ENCODE results near the gene CPNE5. TPM values are rescaled to one million over a fixed set of nuclear protein-coding genes. Genes with fewer than 3 reads are reported as not detected.

The CPNE5 gene
- total RNA-seq, 1 donor from 2014 or later, result 2.9 TPM

GRCh38 chr6:36863670-36864540 lies 24.7 kb upstream of the CPNE5 start:
- TF ChIP-seq CTCF (IDR thresholded peaks at IDR 0.05; ENCODE audit: partially characterized antibody, unreplicated experiment), result no peak
- Mint-ChIP-seq H3K36me3 (ENCODE audit: unreplicated experiment) (no peaks in the 10 kb centered on the region), H3K27me3 (ENCODE audit: unreplicated experiment) (peaks cover 6% of the 10 kb centered on the region), H3K27ac (ENCODE audit: unreplicated experiment) (peak overlapping the region; percentile 5), H3K4me1 (ENCODE audit: low read depth, unreplicated experiment) (peaks cover 5% of the 10 kb centered on the region), H3K4me3 (ENCODE audit: unreplicated experiment) (no peak overlapping the region), H3K9me3 (ENCODE audit: unreplicated experiment) (peaks cover 4% of the 10 kb centered on the region)
- no peak for DNase-seq

DNA sequence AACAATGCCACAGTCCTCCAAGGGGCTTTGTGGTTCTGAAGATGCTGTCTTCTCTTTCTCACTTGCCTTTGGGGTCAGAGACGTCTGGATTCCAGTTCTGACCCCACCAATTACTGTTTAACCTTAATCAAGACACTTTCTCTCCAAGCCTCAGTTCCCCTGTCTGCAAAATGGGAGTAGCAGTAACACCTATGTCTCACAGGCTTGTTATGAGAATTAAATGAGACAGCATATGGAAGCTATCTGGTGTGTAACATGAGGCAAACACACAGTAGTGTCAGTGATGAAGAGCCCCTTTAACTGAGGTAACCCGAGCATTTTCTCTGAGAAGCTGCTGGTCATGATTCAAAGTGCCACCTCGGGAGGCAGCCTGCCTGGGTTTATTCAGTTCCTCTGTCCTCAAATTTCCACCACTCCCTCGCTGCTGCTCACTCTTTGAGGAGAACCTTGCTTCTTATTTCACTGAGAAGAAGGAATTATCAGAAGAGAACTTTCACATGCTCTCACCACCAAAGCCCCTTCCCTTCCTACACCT lies 23.7 kb upstream of the CPNE5 start:
- TF ChIP-seq CTCF (IDR thresholded peaks at IDR 0.05; ENCODE audit: partially characterized antibody, unreplicated experiment), result no peak
- peaks cover 5% of the 10 kb centered on the region for H3K4me1 Mint-ChIP-seq (ENCODE audit: low read depth, unreplicated experiment)
- peaks cover 6% of the 10 kb centered on the region for H3K27me3 Mint-ChIP-seq (ENCODE audit: unreplicated experiment)
- DNase-seq, result no peak
- no peak overlapping the region for H3K27ac Mint-ChIP-seq (ENCODE audit: unreplicated experiment)
- no peaks in the 10 kb centered on the region for H3K36me3 Mint-ChIP-seq (ENCODE audit: unreplicated experiment)
- H3K9me3 Mint-ChIP-seq (ENCODE audit: unreplicated experiment), result peaks cover 4% of the 10 kb centered on the region
- no peak overlapping the region for H3K4me3 Mint-ChIP-seq (ENCODE audit: unreplicated experiment)

DNA sequence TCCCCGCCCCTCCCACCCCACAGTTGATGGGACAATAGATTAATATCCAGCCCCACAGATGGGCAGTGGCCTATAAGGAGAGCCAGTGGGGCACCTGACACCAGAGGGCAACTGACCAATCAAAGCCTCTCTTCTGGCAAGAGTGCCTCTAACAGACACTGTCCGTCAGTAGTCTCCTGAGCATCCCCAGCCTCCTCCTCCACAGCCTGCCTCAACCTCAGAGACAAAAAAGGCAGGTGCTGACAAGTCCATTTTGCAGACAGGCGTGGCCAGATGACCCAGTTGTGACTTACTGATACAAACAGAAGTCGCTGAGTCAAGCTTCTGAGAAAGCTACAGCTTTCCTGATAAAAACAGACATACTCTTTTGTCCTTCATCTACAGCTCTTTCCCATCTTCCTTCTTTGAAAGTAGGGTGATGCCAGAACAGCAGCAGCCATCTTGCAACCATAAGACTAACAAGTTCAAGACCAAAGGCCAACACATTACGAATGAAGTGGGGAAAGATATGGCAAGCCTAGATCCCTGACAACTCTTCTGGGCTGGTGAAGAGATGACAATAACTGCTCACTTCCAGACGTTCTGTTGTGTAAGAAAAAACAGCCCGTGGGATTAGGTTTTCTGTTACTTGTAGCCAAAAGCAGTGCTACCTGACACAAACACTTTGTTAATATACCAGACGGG lies 23.1 kb upstream of the CPNE5 start:
- no peak for DNase-seq
- H3K4me1 Mint-ChIP-seq (ENCODE audit: low read depth, unreplicated experiment), result peaks cover 5% of the 10 kb centered on the region
- H3K27me3 Mint-ChIP-seq (ENCODE audit: unreplicated experiment), result peaks cover 6% of the 10 kb centered on the region
- peaks cover 4% of the 10 kb centered on the region for H3K9me3 Mint-ChIP-seq (ENCODE audit: unreplicated experiment)
- H3K36me3 Mint-ChIP-seq (ENCODE audit: unreplicated experiment), result no peaks in the 10 kb centered on the region
- no peak for TF ChIP-seq CTCF (IDR thresholded peaks at IDR 0.05; ENCODE audit: partially characterized antibody, unreplicated experiment)
- H3K27ac Mint-ChIP-seq (ENCODE audit: unreplicated experiment), result no peak overlapping the region
- H3K4me3 Mint-ChIP-seq (ENCODE audit: unreplicated experiment), result no peak overlapping the region

DNA sequence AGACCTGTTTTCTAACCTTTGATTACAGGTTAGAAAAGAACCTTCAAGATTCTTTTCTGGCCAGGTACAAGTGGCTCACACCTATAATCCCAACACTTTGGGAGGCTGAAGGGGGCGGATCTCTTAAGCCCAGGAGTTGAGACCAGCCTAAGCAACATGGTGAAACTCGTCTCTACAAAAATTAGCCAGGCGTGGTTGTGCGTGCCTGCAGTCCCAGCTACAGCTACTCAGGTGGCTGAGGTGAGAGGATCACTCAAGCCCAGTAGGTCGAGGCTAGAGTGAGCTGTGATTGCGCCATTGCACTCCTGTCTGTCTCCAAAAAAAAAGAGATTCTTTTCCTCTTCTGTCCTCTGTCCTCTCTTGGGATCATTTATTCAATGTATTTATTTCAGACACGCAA lies 20.9 kb upstream of the CPNE5 start:
- no peak for DNase-seq
- TF ChIP-seq CTCF (IDR thresholded peaks at IDR 0.05; ENCODE audit: partially characterized antibody, unreplicated experiment), result no peak
- Mint-ChIP-seq H3K27ac (ENCODE audit: unreplicated experiment) (no peak overlapping the region), H3K9me3 (ENCODE audit: unreplicated experiment) (peaks cover 4% of the 10 kb centered on the region), H3K4me1 (ENCODE audit: low read depth, unreplicated experiment) (peaks cover 5% of the 10 kb centered on the region), H3K4me3 (ENCODE audit: unreplicated experiment) (no peak overlapping the region), H3K27me3 (ENCODE audit: unreplicated experiment) (peaks cover 6% of the 10 kb centered on the region), H3K36me3 (ENCODE audit: unreplicated experiment) (no peaks in the 10 kb centered on the region)

Measured in glutamatergic neuron (in vitro differentiated cells).